ENCODE data around the gene CDCA5. TPM values are rescaled to one million over a fixed set of nuclear protein-coding genes. Genes with fewer than 3 reads are reported as not detected.

The CDCA5 gene
- total RNA-seq, 1 donor: 15.5 TPM

DNA sequence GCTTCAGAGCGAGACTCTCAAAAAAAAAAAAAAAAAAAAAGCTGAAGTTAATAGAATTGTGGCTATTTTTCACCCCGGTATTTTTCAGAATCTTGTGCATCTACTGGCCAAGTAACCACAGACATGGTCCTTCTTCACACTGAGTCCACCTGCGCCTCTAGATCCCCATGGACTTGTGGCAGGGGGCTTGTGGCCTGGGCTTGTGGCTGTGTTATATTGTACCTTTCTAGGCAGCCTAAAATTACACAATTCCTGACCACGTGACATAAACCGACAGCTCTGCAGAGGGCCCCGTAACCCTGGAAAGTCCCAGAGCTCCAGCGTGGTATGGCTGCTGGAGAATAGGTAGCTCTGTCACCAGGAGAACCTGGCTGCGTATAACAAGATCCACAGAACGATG, 14.6 kb downstream of the CDCA5 start:
- peak; percentile 28 for DNase-seq (ENCODE audit: low read depth)
- TF ChIP-seq, protein P1, sequence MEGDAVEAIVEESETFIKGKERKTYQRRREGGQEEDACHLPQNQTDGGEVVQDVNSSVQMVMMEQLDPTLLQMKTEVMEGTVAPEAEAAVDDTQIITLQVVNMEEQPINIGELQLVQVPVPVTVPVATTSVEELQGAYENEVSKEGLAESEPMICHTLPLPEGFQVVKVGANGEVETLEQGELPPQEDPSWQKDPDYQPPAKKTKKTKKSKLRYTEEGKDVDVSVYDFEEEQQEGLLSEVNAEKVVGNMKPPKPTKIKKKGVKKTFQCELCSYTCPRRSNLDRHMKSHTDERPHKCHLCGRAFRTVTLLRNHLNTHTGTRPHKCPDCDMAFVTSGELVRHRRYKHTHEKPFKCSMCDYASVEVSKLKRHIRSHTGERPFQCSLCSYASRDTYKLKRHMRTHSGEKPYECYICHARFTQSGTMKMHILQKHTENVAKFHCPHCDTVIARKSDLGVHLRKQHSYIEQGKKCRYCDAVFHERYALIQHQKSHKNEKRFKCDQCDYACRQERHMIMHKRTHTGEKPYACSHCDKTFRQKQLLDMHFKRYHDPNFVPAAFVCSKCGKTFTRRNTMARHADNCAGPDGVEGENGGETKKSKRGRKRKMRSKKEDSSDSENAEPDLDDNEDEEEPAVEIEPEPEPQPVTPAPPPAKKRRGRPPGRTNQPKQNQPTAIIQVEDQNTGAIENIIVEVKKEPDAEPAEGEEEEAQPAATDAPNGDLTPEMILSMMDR (IDR thresholded peaks at IDR 0.05; ENCODE audit: insufficient read depth, low read depth, low read length): no peak

DNA sequence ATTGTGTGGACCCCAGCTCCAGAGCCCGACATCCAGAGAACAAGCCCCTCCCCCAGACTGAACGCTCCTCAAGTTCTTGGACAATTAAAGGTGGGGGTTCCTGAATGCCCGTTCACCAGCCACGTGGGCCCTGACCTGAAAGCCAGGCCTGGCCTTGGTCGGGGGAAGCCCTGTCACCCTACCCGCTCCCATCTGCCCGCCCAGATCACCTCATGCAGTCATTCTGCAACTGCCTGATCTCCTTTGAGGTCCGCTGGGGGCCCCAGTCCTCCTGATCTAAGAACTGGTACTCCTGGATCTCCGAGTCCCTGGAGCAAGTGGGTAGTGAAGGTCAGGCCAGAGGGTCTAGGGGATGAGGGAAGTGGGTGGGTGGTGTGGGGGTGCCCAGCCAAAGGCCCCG, 16.4 kb downstream of the CDCA5 start:
- no peak overlapping the region for H3K4me3 ChIP-seq (ENCODE audit: low read depth, low read length)
- no peak for DNase-seq (ENCODE audit: low read depth)
- TF ChIP-seq, protein P1 (IDR thresholded peaks at IDR 0.05; ENCODE audit: insufficient read depth, low read depth, low read length): no peak

More for the DNA sequence above, 14.6 kb downstream of the CDCA5 start:
- no peak overlapping the region for H3K4me3 ChIP-seq (ENCODE audit: low read depth, low read length)

DNA sequence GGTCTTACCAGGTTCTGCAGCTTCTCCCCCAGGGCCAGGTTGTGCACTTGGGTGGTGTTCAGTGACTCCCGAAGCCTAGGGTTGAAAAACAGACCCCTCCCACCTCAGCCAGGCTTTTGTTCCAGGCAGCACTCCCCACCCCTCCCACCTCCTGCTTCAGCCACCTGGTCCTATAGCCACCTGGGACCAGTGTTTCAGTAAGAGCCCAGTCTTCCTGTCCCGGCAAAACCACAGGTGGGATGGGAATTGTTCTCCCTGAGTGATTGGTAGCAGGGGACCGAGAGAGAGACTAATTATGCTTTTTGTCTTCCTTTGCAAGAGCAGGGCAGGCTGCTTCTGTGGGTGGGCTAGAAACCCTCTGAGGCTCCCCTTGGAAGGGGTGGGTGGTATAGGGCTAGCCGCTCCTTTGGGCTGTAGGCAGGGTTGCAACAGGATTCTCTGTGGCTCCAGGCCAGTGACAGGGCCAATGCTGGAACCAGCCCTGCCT, 17.0 kb downstream of the CDCA5 start:
- TF ChIP-seq, protein P1 (IDR thresholded peaks at IDR 0.05; ENCODE audit: insufficient read depth, low read depth, low read length): no peak
- no peak for DNase-seq (ENCODE audit: low read depth)

DNA sequence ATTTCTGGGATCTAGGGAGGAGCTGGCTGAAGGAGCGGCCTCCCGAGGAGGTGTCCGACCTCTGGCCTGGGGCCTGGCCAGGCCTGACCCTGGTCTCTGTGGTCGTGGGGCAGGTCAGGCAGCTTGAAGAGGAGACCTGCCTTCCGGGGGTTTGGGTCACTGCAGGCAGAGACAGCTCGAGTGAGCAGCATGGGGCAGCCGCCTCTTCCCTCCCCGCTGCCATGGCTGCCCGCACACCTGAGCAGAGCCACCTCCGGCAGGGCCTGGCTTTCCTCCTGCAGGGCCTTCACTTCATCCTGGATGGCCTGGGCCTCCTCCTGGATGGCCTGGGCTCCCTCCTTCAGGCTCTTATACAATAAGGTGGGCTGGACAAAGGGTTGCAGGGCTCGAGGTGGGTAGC, 17.5 kb downstream of the CDCA5 start:
- H3K4me3 ChIP-seq (ENCODE audit: low read depth, low read length): no peak overlapping the region
- TF ChIP-seq, protein P1 (IDR thresholded peaks at IDR 0.05; ENCODE audit: insufficient read depth, low read depth, low read length): no peak
- no peak for DNase-seq (ENCODE audit: low read depth)

More for the DNA sequence above, 17.0 kb downstream of the CDCA5 start:
- H3K4me3 ChIP-seq (ENCODE audit: low read depth, low read length): no peak overlapping the region

DNA sequence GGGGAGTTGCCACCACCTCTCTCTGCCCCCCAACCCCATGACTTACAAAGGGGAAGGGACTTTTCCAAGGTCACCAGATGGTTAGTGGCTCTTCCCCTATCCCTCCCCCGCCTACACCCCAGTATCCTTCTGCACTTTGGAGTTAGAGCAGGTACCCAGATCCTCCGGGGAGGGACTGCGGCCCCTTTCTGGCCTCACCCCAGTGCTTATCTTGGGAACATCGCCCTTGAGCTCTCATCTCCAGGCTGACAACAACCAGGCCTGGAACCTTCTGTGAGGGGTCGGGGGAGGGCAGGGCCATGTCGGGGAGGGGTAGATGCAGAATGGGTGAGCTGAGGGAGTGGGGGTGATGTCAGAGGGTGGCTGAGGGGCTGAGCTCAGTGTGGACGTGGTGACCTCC, 18.0 kb downstream of the CDCA5 start:
- TF ChIP-seq, protein P1 (IDR thresholded peaks at IDR 0.05; ENCODE audit: insufficient read depth, low read depth, low read length): no peak
- H3K4me3 ChIP-seq (ENCODE audit: low read depth, low read length): no peak overlapping the region
- DNase-seq (ENCODE audit: low read depth): no peak

DNA sequence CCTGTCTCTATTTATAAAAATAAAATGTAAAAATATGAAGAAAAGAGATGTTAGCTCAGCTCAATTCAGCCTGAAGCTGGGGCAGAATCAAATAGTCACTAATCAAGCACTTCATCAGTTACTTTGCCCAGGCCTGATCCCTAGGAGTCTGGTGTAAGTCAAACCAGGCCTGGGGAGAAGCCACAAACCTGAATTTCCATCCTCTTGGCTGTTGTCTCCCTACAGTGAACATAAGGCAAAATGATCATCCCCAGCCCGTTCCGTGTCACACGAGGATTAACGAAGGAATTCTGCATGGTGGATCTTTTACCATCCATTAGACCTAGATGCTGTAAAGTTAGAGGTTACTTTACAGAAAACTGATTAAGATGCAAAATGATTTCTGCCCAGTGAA, 19.0 kb downstream of the CDCA5 start:
- DNase-seq (ENCODE audit: low read depth): no peak
- H3K4me3 ChIP-seq (ENCODE audit: low read depth, low read length): no peak overlapping the region
- TF ChIP-seq, protein P1 (IDR thresholded peaks at IDR 0.05; ENCODE audit: insufficient read depth, low read depth, low read length): no peak

DNA sequence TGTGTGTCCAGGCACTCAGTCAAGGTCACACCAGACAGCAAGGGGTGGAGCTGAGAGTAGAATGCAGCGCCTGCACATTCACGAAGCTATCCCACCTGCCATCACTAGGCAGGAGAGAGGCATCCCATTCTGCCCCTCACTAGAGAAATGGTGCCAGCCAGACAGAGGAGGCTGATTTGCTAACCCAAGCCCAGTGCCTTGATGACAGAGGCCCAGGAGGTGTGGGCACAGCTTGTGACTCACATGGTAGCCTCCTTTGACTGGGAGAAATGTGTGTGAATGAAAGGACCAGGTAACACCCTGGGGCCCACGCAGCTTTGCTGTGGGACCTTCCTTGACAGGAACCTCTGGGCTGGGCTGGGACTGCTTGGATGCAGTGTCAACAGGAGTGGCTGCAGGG, 20.3 kb downstream of the CDCA5 start:
- no peak for DNase-seq (ENCODE audit: low read depth)
- H3K4me3 ChIP-seq (ENCODE audit: low read depth, low read length): no peak overlapping the region
- TF ChIP-seq, protein P1 (IDR thresholded peaks at IDR 0.05; ENCODE audit: insufficient read depth, low read depth, low read length): no peak

Measured in fibroblast of villous mesenchyme (primary cell).